Measurements from ENCODE around the gene CETP.

DNA sequence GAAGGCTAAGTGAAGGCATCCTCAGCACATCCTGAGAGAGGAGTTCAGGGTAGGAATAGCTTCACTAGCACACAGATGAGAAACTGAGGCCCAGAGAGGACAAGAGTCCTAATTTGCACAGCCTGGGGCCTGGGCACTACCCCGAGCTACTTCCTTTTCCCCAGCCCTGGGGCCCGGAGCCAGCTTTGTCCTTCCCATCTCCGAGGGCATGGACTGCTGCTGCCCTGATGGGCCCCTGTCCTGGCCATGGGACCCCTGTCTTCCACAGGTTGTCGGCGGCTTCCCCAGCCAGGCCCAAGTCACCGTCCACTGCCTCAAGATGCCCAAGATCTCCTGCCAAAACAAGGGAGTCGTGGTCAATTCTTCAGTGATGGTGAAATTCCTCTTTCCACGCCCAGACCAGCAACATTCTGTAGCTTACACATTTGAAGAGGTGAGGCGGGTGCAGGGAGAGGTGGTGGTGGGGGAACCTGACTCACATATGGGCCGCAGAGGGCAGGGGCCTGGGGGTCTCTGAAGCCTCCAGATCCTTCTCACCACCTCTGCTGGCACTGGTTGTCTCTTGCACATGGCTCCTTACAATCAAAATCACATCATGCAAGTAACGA lies 16.2 kb downstream of the CETP start:
- TF ChIP-seq, protein P1, sequence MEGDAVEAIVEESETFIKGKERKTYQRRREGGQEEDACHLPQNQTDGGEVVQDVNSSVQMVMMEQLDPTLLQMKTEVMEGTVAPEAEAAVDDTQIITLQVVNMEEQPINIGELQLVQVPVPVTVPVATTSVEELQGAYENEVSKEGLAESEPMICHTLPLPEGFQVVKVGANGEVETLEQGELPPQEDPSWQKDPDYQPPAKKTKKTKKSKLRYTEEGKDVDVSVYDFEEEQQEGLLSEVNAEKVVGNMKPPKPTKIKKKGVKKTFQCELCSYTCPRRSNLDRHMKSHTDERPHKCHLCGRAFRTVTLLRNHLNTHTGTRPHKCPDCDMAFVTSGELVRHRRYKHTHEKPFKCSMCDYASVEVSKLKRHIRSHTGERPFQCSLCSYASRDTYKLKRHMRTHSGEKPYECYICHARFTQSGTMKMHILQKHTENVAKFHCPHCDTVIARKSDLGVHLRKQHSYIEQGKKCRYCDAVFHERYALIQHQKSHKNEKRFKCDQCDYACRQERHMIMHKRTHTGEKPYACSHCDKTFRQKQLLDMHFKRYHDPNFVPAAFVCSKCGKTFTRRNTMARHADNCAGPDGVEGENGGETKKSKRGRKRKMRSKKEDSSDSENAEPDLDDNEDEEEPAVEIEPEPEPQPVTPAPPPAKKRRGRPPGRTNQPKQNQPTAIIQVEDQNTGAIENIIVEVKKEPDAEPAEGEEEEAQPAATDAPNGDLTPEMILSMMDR (conservative IDR thresholded peaks at IDR 0.05 in 1 of 2, IDR thresholded peaks at IDR 0.05 in 1 of 2; ENCODE audit: extremely low read depth in 1 of 2, insufficient read depth in 1 of 2, low read depth in 1 of 2, low read length in 2 of 2), result no peak
- no peak for TF ChIP-seq EZH2 (IDR thresholded peaks at IDR 0.05; ENCODE audit: borderline replicate concordance, low read length)

Data from mammary epithelial cell (primary cell).